NCI-H1694 treated with DMSO at 0.1 percent for 48 hours (cell line): ENCODE measurements around the gene KIT.

Experiments
- DNase-seq: peaks from one replicate; lab custom pipeline; 2025; lab: John Stamatoyannopoulos, UW

Gene KIT

DNA sequence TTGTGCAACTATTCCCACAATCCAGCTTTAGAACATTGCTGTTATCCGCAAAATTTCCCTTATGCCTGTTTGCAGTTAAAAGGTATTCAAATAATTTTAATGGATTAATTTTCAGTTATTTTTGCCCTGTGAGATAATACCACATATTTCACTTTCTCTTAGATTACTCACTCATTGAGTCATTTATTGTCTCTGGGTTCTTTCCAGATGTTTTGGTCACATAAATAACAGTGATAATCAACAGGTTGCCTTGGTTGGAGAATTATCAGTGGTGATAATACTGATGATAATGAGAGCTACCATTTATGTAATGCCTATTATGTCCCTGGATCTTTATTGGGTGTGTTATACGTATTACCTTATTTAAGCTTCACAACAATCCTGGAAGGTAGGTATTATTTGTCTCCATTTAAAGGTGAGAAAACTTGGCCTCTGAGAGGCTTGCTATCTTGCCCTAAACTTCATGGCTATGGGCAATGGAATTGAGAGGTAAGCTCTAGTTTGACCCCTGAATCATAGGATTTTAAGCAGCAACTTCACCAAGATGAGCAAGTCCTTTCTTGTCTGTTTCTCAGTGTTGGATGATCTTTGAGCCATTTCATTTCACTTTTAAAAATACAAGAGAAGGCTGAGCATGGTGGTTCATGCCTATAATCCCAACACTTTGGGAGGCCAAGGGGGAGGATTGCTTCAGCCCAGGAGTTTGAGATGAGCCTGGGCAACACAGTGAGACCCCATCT, 87.4 kb downstream of the KIT start:
- DNase-seq = no peak

DNA sequence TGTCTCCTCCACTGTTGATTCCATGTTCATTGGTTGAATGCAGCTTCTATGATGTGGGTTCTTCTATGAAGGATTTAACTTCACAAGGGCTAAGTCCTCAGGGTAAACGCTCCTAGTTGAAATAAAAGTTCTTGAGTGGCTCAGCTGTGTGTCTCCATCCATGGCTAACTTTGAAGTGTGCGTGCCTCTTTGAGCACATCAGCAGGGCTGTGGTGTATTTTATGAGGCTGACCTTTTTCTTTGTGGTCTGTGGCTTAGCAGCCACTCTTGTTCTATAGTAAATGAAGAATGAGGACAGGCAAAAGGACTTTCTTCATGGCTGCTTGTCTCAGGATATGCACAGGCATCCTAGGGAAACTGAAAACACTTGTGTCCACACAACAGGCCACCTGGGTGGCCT, 88.5 kb downstream of the KIT start:
- no peak for DNase-seq

DNA sequence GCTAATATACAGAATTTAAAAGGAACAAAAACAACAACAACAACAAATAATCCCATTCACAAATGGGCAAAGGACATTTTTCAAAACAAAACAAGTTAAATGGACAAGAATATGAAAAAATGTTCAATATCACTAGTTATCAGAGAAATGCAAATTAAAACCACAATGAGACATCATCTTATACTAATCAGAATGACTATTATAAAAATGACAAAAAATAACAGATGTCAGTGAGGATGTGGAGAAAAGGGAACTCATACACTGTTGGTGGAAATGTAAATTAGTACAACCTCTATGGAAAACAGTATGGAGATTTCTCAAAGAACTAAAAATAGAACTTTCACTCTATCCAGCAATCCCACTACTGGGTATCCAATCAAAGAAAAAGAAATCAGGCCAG, 92.6 kb downstream of the KIT start:
- DNase-seq = no peak

DNA sequence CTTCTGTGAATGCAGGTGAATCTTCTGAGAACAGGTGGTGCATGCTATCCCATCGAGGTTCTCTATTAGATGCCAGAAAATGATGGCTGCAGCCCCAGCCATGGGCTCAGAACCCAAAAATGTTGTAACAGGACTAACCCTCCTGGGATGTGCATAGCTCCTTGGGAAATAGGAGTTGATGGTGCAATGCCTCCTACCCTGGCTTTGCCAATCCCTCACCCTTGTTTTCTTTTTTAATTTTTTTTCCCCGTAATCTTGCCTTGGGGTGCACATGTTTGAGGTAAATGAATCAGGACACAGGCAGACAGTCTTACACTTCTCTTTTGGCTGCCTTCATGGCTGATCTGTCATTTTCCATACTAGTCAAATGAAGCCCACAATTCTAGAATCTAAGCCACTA, 96.6 kb downstream of the KIT start:
- no peak for DNase-seq

DNA sequence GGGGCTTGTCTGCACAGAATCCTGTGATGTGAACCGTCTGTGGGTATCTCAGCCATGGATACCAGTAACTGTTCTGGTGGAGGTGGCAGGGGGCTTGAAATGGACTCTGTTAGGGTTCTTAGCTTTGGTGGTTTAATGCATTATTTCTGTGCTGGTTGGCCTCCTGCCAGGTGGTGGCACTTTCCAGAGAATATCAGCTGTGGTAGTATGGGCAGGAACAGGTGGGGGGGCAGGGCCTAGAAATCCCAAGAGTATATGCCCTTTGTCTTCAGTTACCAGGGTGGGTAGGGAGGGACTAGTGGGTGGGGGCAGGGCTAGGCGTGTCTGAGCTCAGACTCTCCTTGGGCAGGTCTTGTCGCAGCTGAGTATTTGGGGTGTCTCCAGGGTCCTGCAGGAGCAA, 106.7 kb downstream of the KIT start:
- DNase-seq = no peak

DNA sequence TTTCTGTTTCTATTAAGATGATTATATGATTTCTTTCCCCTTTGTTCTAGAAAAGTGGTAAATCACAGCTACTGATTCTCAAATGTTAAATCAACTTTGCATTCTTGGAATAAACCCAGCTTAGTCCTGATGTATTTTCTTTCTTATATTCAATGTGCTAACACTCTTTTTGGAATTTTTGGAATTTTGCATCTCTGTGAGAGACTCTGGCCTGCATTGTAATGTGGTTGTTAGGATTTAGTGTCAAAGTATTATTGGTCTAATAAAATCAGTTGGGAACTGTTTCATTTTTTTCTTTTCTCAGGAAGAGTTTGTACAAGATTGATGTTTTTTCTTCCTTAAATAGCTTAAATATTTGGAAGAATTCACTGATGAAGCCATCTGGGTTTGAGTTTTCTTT, 109.6 kb downstream of the KIT start:
- DNase-seq = no peak

DNA sequence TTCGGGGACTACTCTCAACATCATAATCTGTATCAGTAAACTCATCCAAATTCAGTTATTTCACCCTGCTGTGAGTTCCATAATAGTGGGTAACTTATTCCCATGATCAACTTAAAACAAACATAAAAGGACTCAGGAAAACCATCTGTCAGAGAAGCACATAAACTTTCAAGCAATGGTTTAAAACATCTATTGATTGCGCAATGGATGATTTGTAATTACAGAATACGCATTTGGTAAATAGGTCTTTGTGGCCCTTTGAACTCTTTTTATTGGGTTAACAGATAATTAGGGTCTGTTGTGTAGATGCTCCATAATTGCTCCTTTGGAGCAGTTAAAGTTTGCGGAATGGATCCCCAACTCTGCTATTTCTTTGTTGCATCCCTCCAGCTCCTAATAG, 115.3 kb downstream of the KIT start:
- no peak for DNase-seq

DNA sequence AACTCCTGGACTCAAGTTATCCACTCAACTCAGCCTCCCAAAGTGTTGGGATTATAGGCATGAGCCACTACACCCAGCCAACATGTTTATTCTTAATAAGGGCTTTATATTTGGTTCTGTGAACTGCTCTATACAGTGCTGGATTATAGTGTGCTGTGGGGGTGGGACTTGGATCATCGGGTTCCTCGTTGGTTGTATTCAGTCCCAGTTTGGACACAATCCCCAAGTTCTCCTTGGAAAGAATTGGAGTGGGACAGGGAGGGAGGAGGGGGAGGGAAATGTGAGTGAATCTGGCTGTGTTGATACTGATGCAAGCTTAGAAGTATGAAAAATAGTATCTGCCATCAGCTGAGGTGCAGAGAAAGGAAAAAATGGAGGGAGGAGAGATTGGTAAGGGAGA, 121.3 kb downstream of the KIT start:
- DNase-seq = no peak

DNA sequence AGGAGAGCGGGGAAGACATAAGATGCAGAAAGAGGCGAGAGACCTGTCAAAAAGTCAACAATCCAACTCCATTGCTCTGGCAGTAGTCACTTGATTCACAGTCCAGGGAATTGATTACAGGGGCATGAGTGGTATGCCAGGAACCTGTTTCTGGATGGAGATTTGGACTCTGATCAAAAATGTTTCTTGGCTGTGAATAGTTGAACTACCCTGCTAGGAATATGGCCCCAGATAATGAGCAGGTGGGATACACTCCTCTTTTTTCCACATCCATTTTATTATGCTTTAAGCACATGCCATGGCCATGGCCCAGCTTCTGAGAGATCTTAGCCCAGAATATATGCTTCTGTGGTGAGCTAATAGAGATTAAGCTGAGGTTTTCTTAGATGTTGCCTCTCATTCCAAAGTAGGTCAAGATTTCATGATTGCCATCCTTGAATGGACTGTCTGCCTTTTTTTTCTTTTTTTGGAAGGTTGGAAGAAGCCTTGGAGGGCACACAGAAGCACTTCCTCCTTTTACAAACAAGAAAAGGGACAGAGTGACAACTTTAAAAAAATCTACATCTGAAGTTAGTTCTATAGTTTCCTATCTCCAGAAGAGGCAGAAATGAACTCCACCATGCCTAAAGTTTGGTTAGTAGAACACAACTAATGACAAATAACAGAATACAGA, 121.9 kb downstream of the KIT start:
- no peak for DNase-seq

DNA sequence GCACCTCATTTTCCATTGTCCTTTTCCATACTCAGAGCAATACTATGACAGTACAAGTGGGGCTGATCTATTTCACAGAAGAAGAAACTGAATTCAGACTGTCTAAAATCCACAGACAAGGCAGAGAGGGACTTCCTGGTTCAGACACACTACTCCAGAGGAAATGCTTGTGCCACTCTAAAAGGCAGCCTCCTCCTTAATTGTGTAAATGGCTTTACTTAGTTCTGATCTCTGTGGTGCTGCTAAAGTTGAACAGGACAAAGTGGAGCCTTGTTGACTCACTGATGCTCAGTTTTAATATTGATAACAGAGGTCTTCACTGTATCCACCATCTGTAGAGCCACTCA, 122.4 kb downstream of the KIT start:
- no peak for DNase-seq

DNA sequence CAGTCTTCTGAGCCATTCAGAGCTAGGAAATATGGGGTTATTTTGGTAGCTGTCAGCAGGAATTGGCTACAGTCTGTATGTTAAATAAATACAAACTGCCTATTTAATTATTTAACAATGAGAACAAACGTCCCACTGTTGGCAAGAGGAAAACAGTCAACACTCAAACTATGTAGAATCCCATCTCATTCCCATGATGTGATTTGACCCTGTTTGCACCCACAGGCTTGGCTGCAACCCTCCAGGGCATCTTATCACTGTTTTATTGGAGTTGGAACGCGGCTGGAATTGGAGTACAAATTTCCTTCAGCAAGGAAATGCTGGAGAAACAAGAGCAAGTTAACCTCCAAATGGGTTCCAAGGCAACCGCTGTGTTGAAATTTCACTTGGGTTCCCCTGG, 124.0 kb downstream of the KIT start:
- DNase-seq = no peak

DNA sequence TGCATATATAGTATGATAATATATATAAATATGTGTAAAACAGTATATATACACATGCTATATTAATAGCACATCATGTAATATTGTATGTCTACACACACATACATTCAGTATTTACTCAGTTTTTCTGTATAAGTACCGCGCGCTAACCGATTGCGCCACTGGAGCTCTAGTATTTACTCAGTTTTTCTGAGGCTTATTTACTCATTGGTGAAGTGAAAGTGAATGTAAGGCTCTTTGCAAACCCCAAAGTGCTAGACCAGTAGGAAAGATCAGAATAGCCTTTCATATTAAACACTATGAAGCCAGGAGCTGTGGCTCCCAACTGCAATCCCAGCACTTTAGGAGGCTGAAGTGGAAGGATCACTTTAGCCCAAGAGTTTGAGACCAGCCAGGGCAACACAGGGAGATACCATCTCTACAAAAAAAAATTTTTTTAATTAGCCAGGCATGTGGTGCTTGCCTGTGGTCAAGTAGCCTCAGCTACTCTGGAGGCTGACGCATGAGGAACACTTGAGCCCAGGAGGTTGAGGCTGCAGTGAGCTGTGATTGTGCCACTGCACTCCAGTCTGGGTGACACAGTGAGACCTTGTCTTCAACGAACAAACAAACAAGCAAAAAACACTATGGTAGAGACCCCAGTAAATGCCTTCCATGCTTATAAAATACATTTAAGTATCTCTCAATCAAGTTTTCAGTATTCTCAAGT, 125.8 kb downstream of the KIT start:
- DNase-seq = no peak

DNA sequence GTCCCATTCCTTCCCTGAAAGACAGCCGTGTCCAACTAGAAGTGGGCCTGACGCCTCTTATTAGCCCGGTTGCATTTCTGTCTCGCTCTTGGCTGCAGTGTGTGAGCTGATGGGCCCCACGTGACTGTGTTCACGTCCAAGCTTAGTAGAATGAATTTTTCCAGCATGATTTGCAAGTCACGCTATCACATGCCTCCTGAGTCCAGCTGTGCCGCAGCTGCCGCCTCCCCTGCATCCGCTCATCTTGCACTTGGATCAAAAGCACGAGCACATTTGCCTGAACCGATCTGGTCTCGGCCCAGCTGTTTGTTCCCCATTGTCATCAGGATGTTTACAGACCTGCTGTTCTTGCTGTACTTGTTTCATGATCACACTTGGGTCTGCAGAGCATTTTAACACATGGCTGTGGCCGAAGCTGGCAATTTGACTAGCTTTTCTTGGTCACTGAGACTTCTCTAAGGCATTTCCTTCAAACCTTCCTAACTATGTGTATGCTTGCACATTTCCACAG, 126.5 kb downstream of the KIT start:
- DNase-seq = no peak
